ENCODE data around the gene MTM1.

DNA sequence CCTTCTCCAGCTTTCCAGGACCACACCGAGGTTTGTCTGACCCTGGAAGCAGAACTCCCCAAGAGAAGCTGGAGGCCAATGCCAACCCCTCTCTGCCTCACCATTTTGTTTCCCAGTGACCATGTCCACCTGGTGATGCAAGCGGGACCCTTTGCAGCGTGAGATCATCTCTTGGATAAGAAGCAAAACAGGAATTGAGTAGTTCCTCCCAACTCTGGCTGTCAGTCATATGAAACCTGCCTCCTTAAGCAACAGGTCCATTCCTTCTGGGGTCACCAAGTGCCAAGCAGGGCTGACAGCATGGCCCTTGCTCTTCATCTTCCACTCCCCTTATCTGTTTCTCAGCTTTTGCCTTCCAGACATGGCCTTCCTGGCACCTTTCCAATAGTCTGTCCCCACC is 41.3 kb upstream of the MTM1 start:
- TF ChIP-seq, protein P1, sequence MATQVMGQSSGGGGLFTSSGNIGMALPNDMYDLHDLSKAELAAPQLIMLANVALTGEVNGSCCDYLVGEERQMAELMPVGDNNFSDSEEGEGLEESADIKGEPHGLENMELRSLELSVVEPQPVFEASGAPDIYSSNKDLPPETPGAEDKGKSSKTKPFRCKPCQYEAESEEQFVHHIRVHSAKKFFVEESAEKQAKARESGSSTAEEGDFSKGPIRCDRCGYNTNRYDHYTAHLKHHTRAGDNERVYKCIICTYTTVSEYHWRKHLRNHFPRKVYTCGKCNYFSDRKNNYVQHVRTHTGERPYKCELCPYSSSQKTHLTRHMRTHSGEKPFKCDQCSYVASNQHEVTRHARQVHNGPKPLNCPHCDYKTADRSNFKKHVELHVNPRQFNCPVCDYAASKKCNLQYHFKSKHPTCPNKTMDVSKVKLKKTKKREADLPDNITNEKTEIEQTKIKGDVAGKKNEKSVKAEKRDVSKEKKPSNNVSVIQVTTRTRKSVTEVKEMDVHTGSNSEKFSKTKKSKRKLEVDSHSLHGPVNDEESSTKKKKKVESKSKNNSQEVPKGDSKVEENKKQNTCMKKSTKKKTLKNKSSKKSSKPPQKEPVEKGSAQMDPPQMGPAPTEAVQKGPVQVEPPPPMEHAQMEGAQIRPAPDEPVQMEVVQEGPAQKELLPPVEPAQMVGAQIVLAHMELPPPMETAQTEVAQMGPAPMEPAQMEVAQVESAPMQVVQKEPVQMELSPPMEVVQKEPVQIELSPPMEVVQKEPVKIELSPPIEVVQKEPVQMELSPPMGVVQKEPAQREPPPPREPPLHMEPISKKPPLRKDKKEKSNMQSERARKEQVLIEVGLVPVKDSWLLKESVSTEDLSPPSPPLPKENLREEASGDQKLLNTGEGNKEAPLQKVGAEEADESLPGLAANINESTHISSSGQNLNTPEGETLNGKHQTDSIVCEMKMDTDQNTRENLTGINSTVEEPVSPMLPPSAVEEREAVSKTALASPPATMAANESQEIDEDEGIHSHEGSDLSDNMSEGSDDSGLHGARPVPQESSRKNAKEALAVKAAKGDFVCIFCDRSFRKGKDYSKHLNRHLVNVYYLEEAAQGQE (IDR thresholded peaks at IDR 0.05; ENCODE audit: borderline replicate concordance) = no peak
- TF ChIP-seq CTCF (IDR thresholded peaks at IDR 0.05; ENCODE audit: poor library complexity, severe bottlenecking) = no peak
- TF ChIP-seq MXI1 (conservative IDR thresholded peaks at IDR 0.05; ENCODE audit: poor library complexity, severe bottlenecking) = no peak
- no peak for TF ChIP-seq POLR2AphosphoS5 (IDR thresholded peaks at IDR 0.05)

All from neural cell (in vitro differentiated cells).